ENCODE measurements around the gene SPIRE1.
A peak's percentile ranks its signal among the peaks of the same experiment; 100 is the strongest.

The SPIRE1 gene

DNA sequence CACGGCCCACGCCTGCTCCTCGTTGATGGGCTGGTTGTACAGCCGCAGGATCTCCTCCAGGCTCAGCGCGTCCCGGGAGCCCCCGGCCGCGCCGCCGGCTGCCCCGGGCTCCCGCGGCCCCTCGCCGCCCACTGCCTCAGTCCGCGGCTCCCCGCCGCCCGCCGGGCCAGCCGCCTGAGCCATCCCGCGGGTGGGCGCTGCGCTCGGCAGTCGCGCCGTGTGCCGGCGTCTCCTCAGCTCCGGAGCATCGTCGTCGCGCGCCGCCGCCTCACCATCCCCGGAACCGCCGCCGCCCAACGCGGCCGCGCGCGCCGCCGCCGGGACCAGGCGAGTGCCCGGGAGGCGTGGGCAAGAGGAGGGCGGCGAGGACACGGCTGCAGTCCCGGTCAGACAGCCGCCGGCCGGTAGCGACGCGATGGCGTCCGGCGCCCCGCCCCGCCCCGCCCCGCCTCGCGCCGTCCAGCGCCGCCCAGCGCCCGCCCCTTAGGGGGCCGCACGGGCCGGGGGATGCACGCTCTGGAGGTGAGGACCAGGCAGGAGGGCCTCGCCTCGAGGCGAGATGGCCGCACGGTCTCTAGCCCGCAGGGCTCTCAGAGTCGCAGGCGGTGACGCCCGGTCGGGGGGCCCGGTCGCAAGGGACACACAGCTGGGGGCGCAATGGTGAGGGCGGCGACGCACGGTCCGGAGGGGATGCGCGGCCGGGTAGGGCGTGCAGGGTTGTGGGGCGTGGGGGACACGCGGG is at the start of gene SPIRE1:
TSS of gene SPIRE1 (minus strand) at position 424 of the 742 bp plus-strand sequence. CDS start at position 183, 241 bp downstream.
- peak; percentile 76 for ATAC-seq
- Mint-ChIP-seq H3K27ac (no peak within 1 kb of the TSS), H3K36me3 (no peaks in the 10 kb centered on the region), H3K9me3 (no peaks in the 10 kb centered on the region), H3K4me3 (peak within 1 kb of the TSS; percentile 62), H3K4me1 (peaks cover 21% of the 10 kb centered on the region)
- peak; percentile 28 to 73 for DNase-seq (ENCODE audit: low spot score in 2 of 2)

DNA sequence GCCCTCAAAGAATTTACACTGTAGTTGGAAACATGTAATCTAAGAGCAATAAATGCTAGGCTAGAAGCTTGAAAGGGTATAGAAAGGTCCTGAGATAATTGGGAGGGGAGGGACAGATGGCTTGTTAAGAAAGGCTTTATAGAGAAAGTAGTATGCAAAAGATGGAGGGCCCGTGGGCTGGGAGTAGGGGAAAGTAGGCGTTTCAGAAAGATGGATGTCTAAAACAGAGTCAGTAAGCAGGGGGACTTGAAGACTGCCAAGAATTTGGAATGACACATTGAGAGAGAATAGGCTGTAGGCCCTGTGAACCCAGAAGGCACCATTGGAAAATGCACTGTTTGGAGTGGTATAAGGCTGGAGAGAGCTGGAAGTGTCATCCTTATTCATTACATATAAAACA is 45.8 kb upstream of the SPIRE1 start:
- Mint-ChIP-seq H3K36me3 (peaks cover 50% of the 10 kb centered on the region), H3K4me3 (peak overlapping the region; percentile 99), H3K9me3 (no peaks in the 10 kb centered on the region), H3K4me1 (peaks cover 36% of the 10 kb centered on the region), H3K27ac (peak overlapping the region; percentile 100)
- no peak for DNase-seq (ENCODE audit: low spot score in 2 of 2)
- ATAC-seq, result no peak

DNA sequence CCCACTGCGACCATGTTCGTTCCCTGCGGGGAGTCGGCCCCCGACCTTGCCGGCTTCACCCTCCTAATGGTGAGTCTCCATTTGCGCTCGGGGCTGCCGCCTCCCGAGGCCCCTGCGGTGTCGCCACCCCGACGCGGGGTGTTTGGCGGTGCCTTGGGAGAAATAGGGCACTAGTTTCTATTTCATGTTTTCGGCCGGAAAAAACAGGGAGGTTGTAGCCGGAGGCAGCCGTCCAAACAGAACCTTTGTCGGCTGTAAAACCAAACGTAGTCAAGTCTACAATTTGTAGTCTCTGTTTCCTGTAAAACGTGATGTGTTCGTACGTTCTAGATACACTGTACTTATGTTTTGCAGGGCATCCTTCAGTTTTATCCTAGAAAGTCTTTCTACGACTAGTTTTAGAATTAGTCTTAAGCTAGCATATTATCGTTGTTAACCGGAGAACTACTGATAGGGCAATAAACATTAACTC is 45.2 kb upstream of the SPIRE1 start:
- DNase-seq (ENCODE audit: low spot score in 2 of 2), result no peak
- Mint-ChIP-seq H3K27ac (peak overlapping the region; percentile 100), H3K9me3 (no peaks in the 10 kb centered on the region), H3K4me3 (peak overlapping the region; percentile 99), H3K36me3 (peaks cover 50% of the 10 kb centered on the region), H3K4me1 (peaks cover 36% of the 10 kb centered on the region)
- peak; percentile 66 for ATAC-seq

DNA sequence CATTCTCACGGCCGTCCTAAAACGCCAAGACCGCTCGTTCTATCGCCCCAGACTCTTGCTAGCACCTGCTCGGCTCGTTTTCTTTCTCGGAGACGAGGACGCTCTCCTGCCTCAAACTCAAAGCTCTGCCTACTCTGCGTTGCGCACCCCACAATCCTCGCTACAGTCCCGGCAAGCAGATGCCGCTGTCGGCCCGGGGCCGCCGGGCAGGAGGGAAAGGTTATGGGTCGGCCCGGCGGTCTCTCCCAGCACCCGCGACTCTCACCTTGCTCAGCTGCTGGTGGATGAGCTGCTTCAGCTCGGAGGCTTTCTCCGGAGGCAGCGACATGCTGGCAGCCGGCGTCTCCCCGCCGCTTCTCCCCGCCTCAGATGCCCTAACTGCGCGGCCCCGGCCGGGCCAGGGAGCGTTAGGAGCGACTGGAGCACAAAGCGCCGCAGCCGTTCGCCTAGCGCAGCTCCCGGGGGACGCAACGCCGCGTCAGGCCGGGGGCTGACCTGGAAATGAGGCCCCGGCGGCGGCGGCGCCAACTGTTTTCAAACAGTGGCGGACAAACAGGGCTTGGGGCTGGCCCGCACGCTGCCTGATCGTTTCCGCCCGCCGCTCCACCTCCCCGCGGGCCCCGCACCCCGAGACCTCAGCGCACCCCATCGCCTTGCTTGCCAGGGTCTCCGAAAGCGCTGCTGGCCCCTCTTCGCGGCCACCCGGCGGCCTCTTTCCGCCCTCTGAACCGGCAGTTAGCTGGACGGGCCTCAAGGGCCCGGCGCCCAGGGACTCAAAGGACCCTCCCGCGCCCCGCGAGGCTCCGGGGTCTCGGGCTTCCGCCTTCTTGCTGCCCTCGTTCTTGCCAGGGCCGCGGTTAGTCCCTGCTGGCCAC is 44.6 kb upstream of the SPIRE1 start, which contains the start of the genes CEP76 and PSMG2:
TSS of gene CEP76 (minus strand) at position 503 of the 875 bp plus-strand sequence. CDS start at position 328, 175 bp downstream.
TSS of gene PSMG2 (plus strand) at position 822 of the 875 bp plus-strand sequence. CDS start 66 bp downstream, outside the sequence.
- H3K36me3 Mint-ChIP-seq, result peaks cover 50% of the 10 kb centered on the region
- DNase-seq (ENCODE audit: low spot score in 2 of 2) (peak; percentile 77 to 92), ATAC-seq (peak; percentile 94)
- peak within 1 kb of the TSS; percentile 100 for H3K27ac Mint-ChIP-seq
- peaks cover 36% of the 10 kb centered on the region for H3K4me1 Mint-ChIP-seq
- no peaks in the 10 kb centered on the region for H3K9me3 Mint-ChIP-seq
- H3K4me3 Mint-ChIP-seq, result peak within 1 kb of the TSS; percentile 99

DNA sequence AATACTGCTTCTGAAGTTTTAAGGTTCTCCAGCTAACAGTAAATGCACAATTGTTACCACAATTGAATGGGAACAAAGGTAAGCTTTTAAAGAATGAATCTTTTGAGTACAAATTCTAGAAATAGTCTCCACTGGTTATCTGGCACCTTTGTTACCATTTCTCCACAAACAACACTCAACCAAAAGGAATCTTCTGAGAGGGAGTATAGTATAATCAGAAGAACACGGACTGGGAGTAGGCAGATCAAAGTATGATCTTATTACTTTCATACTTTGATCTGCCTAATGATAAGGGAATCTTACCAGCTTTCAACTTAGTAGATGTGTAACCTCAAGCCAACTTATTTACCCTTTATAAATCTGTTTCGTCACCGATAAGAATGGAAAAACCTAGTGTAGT is 43.3 kb upstream of the SPIRE1 start:
- Mint-ChIP-seq H3K9me3 (no peaks in the 10 kb centered on the region), H3K27ac (peak overlapping the region; percentile 100), H3K36me3 (peaks cover 47% of the 10 kb centered on the region), H3K4me3 (peak overlapping the region; percentile 99), H3K4me1 (peaks cover 36% of the 10 kb centered on the region)
- ATAC-seq (no peak), DNase-seq (ENCODE audit: low spot score in 2 of 2) (no peak)

DNA sequence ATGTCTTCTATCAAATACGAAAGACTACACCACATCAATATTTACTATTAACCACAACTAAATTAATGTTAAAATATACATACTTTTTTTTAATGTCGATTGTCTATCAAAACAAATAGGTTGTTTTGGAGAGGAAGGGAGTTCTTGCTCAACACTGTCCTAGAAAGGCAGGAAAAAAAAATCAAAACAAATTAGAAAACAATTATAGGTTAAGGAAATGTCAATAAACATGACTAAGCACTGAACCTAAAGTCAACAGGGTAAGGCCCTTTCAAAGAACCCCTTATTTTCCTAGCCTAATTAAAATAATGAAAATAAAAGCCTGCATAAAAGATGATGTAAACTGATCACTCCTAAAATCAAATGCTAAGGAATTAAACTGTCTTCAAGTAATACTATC is 41.8 kb upstream of the SPIRE1 start:
- DNase-seq (ENCODE audit: low spot score in 2 of 2) (no peak), ATAC-seq (no peak)
- Mint-ChIP-seq H3K9me3 (no peaks in the 10 kb centered on the region), H3K4me3 (no peak overlapping the region), H3K36me3 (peaks cover 50% of the 10 kb centered on the region), H3K4me1 (peaks cover 25% of the 10 kb centered on the region), H3K27ac (no peak overlapping the region)

DNA sequence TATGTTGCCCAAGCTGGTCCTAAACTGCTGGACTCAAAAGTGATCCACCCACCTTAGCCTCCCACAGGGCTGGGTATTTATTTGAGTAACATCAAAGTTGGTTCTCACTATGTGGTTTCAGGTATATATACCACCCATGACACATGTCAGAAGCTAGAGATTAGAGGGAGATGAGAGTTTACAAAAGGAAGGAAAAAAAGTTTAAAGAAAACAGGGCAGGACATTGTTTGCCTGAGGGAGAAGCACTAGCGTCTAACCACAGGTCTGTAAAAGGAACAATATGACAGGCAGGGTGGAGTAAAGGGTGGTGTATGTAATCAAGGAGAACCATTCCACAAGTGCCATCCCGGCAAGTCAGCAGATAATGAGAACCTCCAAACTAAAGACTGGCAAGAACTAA is 36.1 kb upstream of the SPIRE1 start:
- no peak overlapping the region for H3K4me3 Mint-ChIP-seq
- H3K27ac Mint-ChIP-seq, result peak overlapping the region; percentile 48
- H3K4me1 Mint-ChIP-seq, result peaks cover 15% of the 10 kb centered on the region
- ATAC-seq (peak; percentile 82), DNase-seq (ENCODE audit: low spot score in 2 of 2) (no peak)
- H3K9me3 Mint-ChIP-seq, result no peaks in the 10 kb centered on the region
- peaks cover 55% of the 10 kb centered on the region for H3K36me3 Mint-ChIP-seq

DNA sequence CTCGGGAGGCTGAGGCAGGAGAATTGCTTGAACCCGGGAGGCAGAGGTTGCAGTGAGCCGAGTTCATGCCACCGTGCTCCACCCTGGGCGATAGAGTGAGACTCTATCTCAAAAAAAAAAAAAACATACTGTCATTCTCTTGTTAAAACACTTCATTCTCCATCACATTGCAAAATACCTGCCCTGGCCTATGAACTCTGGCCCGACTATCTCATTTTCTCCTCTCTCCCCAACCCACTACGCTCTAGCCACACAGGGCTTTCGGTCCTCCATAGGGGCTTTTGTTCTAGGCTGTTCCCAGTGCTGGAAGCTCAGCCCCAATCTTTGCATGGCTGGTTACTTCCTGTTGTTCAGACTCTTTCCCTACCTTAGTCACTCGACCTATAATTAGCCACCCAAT is 34.3 kb upstream of the SPIRE1 start:
- no peaks in the 10 kb centered on the region for H3K9me3 Mint-ChIP-seq
- ATAC-seq, result no peak
- no peak overlapping the region for H3K4me3 Mint-ChIP-seq
- peaks cover 15% of the 10 kb centered on the region for H3K4me1 Mint-ChIP-seq
- H3K36me3 Mint-ChIP-seq, result peaks cover 36% of the 10 kb centered on the region
- DNase-seq (ENCODE audit: low spot score in 2 of 2), result no peak
- peak overlapping the region; percentile 62 for H3K27ac Mint-ChIP-seq

DNA sequence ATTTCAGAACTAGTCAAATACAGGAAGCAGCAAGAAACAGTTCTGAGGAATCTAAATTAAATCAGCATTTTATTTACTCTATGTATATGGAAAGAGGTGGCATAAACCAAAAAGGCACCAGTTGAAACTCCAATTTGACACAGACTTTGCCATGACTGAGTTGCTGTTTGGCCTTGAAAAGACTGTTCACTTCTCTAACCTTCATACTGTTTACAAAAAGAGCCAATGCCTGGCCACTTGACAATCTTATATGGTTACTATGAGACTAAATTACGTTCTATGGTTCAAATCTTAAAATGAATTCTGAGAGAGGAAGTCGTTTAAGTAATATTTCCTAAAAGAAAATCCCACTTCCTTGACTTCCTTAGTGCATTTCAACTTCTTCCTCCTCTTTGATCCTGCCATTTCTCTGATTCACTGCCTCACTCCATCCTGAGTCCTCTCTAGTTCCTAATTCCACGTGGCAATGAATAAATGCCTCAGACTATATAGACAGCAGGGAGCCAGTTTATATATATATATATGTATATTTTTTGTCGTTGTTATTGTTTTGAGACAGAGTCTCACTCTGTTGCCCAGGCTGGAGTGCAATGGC is 31.4 kb upstream of the SPIRE1 start:
- DNase-seq (ENCODE audit: low spot score in 2 of 2), result no peak
- no peak for ATAC-seq
- no peak overlapping the region for H3K27ac Mint-ChIP-seq
- H3K9me3 Mint-ChIP-seq, result no peaks in the 10 kb centered on the region
- no peak overlapping the region for H3K4me3 Mint-ChIP-seq
- H3K4me1 Mint-ChIP-seq, result peaks cover 15% of the 10 kb centered on the region
- H3K36me3 Mint-ChIP-seq, result peaks cover 36% of the 10 kb centered on the region

DNA sequence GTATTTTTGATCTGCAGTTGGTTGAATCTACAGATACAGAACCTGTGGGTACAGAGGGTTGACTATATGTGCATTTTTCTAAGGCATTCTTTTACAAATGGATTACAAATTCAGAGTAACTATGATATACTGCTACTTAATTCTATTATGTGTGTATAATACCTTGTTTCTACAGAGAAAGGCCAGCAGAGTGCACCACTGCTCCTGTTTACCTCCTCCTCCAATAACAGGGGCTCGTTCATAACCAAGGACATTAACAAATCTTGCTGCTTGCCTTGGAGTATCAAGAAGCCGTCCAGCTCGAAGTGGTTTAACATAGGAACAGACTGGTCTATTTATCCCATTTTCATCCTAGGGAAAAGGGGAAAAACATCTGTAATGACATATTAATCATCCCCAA is 28.2 kb upstream of the SPIRE1 start:
- no peaks in the 10 kb centered on the region for H3K9me3 Mint-ChIP-seq
- DNase-seq (ENCODE audit: low spot score in 2 of 2) (no peak), ATAC-seq (no peak)
- peaks cover 35% of the 10 kb centered on the region for H3K36me3 Mint-ChIP-seq
- H3K27ac Mint-ChIP-seq, result no peak overlapping the region
- H3K4me1 Mint-ChIP-seq, result no peaks in the 10 kb centered on the region
- no peak overlapping the region for H3K4me3 Mint-ChIP-seq

DNA sequence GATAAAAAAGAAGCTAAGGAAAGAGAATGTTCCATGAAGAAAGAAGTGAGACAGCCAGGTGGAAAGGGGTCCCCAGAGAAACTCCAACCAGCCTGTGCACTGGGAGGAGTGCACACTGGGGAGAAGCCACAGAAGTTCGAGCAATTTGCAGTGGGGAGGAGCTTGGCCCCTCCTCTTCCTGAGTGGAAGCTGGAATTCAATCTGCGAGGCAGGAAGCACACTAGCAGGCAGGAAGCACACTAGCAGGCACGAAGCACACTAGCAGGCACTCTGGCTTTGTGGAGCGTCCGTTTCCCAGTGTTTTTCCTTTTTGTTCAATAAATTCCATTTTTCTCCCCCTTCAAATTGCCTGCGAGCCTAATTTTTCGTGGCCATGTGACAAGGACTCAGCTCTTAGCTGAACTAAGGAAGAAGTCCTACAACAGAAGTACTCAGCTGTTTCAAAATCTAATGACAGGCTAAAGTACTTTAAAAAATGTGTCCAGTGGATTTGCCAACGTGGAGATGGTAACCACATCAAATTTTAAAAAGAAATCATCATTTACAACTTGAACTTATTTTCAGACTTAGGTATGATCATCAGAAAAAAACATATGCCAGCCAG is 21.4 kb upstream of the SPIRE1 start:
- H3K9me3 Mint-ChIP-seq, result no peaks in the 10 kb centered on the region
- no peak for DNase-seq (ENCODE audit: low spot score in 2 of 2)

DNA sequence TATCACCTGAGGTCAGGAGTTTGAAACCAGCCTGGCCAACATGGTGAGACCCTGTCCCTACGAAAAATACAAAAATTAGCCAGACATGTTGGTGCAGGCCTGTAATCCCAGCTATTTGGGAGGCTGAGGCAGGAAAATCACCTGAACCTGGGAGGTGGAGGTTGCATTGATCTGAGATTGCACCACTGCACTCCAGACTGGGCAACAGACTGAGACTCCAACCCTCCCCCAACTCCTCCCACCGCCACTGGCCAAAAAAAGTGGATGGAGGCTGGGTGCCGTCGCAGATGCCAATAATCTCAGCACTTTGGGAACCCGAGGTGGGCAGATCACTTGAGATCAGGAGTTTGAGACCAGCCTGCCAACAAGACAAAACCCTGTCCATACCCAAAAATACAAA is 10.1 kb upstream of the SPIRE1 start:
- Mint-ChIP-seq H3K4me1 (no peaks in the 10 kb centered on the region), H3K9me3 (no peaks in the 10 kb centered on the region), H3K4me3 (no peak overlapping the region), H3K36me3 (peaks cover 16% of the 10 kb centered on the region), H3K27ac (no peak overlapping the region)
- DNase-seq (ENCODE audit: low spot score in 2 of 2) (no peak), ATAC-seq (no peak)

More for the DNA sequence above, 21.4 kb upstream of the SPIRE1 start:
- Mint-ChIP-seq H3K4me3 (no peak overlapping the region), H3K4me1 (no peaks in the 10 kb centered on the region), H3K36me3 (peaks cover 82% of the 10 kb centered on the region), H3K27ac (peak overlapping the region; percentile 73)
- no peak for ATAC-seq

DNA sequence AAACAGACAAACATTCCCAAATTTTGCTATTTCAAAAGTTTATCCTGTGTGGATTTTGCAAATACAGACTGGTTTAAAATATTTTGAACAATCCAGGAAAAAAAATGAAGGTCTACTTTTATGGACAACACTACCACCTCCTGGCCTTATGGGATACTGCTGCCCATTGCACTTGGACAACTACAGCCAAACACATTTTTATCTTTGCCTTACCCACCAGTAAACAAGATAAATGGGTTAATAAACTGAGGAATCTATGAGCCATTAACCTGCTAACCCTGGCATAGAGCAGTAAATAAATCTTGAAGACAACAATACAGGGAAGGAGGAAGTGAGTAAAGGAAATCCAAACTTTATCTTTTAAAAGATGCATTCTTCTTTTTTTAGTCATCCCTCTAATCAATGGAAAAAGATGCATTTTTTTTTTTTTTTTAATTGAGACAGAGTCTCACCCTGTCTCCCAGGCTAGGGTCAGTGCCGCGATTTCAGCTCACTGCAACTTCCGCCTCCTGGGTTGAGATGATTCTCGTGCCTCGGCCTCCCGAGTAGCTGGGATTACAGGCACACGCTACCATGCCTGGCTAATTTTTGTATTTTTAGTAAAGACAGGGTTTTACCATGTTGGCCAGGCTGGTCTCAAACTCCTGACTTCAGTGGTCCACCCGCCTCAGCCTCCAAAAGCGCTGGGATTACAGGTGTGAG is 2.1 kb upstream of the SPIRE1 start:
- ATAC-seq (no peak), DNase-seq (ENCODE audit: low spot score in 2 of 2) (peak in 1 of 2 donors; percentile 58)
- Mint-ChIP-seq H3K9me3 (no peaks in the 10 kb centered on the region), H3K4me3 (no peak overlapping the region), H3K36me3 (no peaks in the 10 kb centered on the region), H3K27ac (no peak overlapping the region), H3K4me1 (peaks cover 9% of the 10 kb centered on the region)

DNA sequence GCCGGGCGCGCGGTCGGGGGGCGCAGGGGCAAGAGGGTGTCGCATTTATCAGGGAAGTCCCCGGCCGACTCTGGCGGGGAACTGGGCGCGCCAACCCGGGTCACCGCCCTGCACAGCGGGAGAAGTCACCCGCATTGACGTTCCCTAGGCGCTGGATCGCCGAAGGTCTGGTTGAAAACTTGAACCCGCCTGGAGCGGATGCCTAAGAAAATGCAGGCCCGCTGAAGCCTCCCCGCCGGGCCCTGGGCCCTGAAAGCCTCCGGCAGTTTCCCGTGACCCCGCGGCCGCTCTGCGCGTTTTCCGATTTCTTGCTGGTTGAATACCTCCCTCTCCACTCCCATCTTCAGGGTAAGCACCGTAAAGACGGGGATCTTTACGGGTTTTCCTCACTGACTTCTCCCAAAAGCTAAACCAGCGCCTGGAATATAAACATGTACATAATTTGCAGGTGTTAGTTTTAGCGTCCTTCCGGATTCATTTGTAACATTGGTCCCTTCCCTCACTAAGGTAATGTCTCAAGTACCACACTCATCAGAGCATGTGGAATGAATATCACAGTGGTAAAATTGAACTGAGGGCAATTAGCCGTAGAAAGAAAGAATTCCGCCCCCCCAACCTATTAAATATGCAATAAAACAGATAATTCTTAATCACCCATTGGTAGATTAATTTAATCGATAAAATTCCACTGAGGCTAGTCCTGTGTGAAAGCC is 675 bp upstream of the SPIRE1 start:
- DNase-seq (ENCODE audit: low spot score in 2 of 2) (peak in 1 of 2 donors; percentile 52), ATAC-seq (no peak)
- H3K4me3 Mint-ChIP-seq, result peak overlapping the region; percentile 62
- peaks cover 14% of the 10 kb centered on the region for H3K4me1 Mint-ChIP-seq
- no peaks in the 10 kb centered on the region for H3K9me3 Mint-ChIP-seq
- no peaks in the 10 kb centered on the region for H3K36me3 Mint-ChIP-seq
- no peak overlapping the region for H3K27ac Mint-ChIP-seq
